HG03045 (cell line): Measurements from ENCODE around the gene PI4KB.
A peak's percentile ranks its signal among the peaks of the same experiment; 100 is the strongest.

ENCODE experiments used
- ATAC-seq: cut with Tn5 transposase; IDR thresholded peaks from one replicate; pipeline ENCODE4 v1.9.1; 2021; ENCODE audit warnings: mild to moderate bottlenecking, moderate library complexity; ENCODE audit not compliant: unreplicated experiment

Gene PI4KB

DNA sequence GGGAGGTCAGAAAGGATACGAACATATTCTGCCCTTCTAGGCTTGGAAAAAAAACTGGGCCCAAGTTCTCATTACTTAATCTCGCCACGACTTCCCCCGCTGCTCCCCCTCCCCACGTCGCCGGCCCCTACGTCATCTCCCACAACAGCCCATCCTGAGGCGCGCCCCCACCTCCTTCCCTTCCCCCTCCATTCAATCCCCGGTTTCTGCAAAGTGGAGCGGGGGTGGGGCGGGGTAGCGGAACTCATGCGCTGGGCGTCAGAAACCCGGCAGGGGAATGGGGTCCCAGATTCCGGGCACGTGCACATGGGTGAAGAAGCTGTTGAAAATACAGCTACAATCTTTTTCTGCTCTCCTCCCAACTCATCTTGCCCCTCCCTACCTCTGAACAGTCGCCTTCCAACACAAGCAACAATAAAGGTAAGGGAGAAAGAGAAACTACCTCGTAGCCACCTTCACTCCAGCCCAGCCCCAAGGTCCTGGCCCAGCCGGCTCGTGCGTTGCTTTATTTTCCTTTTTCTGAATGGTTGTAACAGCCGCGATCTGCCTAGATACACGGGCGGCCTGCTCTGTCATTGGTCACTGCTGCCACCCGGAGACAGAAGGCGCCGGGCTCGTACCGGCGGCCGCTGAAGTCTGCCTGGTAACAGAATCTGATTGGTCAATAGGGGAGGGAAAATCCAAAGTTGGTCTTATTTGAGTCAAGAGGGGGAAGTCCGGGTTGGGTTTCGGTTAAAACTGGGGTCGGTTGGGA is 19.7 kb upstream of the PI4KB start, which contains the start of gene RFX5:
Gene RFX5 (minus strand): TSS at position 484 of the 754 bp plus-strand sequence. CDS start 932 bp downstream, outside the sequence.
- peak; percentile 97 for ATAC-seq

DNA sequence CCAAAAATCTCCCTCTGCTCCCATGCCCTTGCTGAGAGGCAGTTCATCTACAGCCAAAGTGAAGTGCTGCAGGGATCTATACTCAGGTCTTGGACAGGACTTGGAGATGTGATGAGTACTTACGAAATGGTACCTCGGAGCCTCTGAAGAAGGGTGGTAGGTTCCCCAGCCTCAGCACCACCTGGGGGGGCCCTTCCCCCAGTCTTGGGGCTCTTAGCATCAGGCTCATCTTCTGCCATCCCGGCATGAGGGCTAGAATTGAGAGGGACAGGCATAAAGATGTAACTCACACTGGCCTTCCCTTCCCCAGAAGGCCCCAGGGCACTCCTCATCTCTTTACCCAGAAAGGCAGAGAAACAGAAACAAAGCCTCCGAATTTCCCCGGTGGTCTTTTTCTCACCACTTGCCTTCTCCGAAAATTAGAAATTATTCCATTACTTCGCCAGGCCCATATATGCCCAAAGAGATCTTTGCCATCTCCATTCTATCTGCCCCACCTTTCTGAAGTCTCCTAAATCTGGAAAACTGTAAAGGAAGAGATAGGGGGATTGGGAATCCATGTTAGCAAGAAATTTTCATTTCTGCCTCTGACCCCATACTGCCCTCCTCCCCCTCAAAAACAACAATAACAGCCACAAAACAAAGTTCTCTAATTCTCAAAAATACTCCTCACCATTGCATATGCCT is 19.0 kb upstream of the PI4KB start:
- no peak for ATAC-seq

DNA sequence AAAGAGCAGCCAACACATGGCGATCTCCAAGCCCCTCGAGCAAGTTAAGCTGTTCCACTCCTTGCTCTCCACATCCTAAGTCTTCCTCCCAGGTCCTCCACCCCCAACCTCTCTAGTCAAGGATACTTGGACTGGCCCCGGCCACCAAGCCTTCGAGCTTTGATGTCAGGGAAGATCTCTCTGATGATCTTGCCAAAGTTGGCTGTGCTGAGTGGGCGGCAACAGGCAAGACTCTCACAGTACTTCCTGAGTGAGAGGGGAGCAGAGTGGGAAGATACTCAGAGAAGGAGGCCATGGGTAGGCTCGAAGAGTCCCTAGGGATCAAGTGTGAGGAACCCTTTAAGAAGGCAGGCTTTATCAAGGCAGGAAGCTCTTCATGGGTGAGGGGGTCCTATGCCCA is 17.1 kb upstream of the PI4KB start:
- ATAC-seq = no peak

DNA sequence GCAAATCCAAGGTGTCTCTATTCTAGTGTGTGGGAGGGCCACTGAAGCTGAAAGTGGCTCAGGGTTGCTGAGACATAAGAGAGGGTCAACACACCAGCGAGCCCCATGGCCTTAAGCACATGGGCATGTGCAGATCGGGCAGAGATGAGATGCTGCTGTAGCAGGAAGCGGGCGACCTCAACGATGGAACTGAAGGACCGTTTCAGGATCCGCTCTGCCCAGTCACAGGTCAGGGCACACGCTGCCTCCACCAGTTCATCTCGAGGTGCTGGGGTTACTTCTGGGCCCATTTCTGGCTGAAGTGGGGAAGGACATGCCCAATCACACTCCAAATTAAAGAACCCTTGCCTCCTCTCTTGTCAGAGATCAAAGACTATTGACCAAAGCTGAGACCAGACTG is 16.4 kb upstream of the PI4KB start:
- ATAC-seq = no peak

DNA sequence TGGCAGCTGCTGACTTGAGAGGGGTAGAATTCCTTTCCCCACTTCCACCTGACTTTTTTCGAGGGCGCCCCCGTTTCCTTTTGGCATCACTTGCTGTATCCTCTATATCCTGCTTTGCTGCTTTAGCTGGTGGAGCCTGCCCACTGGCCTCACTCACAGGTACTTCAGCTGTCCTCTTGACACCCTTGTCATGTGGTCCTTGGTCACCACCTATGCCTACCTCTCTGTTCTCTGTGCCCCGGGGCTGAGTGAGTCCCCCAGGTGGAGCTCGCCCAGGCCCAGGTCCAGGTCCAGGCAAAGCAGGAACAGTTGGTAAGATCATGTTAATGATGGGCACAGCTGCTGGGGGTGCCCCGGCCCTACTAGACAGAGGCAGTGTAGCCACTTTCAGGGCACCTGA is 15.4 kb upstream of the PI4KB start:
- no peak for ATAC-seq

DNA sequence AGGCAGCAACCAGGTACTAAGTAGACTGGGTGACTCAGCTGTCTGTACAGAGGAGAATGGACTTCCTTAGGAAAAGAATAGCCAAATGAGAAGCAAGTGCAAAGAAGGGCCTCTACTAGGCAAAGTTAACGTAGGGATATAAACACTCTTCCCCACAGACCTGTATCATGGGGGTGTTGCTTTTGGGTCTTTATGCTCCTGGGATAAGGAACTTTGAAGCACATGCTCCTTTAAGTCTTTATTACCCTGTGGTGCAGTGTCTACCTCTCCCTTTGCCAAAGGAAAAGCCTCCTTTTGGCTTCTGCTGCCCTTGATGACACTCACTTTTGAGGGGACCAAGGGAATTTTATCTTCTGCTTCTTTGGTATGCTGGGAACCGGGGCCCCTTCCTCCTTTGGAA is 14.8 kb upstream of the PI4KB start:
- ATAC-seq = no peak

DNA sequence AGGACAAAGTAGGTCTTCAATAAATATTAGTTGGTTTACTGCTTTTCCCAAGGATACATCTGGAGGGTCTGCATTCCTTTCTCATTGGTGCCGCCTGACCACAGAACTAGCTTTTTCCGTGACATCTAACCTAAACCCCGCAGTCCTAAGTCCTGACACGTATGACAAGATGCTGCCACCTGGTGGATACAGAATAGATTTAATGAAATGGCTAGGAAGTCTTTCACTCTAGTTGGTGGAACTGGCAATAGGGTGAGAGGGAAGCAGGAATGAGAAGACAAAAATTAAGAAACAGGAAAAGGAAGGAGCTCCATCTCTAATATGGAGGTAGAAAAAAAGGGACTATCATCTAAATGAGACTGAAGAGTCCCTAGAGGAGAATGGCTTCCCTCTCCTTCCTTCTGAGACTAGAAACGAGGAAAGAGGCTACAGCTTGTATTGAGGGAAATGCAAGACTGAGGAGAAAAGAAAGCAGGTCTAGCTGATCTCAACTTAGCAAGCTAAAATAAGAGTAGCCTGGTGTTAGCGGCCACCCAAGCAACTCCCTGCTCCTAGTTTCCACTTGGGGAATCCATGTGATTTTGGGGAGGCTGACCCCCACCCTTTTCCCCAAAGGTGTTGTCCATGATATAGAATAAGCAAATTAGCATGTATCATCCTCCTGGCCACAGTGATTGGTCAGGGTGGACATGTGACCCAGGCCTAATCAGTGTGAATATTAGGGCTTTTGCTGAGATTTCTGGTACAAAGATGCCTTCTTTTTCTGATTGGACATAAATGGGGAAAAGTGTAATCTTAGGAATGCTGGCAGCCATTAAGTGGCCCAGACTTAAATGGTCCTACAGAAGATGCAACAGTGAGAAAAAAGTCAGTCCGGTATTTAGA is 13.9 kb upstream of the PI4KB start:
- no peak for ATAC-seq

DNA sequence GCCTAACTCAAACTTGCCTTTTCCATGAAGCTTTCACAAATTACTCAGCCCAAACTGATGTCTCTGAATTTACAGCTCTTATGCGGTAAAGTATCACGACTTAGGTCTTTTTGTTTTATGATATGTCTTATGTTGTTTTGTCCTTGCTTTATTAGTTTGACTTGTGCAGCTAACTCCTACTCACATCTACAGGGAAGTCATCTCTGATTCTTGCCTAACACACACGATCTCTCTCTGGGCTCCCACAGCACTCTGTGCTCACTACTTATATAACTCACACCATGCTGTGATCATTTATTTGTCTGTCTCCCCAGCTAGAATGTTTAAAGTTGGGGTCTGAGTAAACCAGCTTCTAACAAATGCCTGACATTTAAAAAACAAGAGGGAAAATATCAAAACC is 9.3 kb upstream of the PI4KB start:
- no peak for ATAC-seq

DNA sequence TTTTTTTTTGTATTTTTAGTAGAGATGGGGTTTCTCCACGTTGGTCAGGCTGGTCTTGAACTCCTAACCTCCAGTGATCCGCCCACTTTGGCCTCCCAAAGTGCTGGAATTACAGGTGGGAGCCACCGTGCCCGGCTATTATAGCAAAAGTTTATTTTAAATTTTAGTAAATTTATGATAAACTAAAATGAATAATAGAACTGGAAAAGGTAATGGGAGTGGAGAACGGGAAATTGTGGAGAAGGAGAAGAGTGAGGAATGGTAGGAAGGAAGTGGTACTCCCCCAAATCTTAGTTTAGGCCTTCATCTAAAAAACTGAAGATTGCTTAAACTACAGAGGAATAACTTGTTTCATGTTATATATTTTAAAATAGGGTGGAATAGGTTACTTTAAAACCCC is 7.6 kb upstream of the PI4KB start:
- ATAC-seq = no peak

DNA sequence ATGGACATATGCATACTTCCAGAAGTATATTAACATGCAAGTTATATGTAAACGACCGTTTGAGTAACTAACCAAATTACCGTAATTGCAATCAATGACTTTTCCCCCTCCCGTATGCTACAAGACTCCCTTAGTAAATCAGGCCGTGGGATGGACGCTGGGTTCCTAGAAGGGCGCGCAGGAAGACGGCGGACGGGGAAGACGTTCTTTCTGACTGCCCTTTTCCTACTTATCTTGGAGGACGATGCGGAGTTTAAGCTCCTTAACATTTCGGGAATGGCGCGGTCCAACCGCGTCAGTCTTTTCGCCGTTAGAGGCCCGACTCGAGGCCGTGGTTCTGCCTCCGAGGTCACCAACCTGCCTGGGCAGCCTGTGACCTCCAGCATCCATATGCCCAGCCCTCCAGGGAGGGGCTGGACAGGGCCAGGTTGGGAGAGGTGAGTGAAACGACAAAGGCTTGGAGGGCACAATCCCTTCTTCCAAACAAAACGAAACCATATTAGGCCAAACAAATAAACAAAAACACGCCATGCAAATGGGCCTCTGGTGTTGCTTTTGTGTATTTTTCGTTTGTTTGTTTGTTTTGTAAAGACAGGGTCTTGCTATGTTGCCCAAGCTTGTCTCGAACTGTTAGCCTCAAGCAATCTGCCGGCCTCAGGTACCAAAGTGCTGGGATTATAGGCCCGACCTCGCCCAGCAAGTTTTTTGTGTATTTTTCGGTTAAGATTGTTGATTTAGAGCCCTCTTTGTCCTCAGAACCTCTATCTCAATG is 873 bp upstream of the PI4KB start:
- ATAC-seq = peak; percentile 15

DNA sequence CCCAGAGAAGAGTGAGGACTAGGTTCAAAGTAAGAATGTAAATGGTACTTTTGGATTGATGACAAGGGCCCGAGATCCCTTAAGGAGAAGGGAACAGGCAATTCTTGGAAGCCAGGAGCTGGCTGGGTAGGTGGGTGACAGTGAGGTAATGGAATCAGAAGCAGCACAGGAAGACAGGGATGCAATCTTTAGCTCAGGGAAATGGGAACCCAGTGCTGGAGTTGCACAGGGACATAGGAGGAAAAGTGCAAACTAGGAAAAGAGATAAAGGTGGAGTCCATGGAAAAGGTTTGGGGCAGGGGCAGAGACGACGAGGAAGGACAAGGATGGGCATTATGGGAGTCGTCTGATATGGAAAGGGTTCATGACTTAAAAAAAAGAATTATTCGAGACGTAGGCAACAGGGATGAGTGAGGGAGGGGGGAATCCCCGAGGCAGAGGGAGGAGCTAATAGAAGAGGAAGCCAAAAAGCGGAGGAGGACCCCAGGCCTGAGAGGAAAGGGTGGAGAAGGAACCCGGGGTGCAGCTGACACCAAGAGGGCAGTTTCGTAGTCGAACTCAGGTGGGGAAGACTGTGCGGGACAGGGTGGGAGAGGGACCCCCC is 495 bp downstream of the PI4KB start:
- ATAC-seq = peak; percentile 41

DNA sequence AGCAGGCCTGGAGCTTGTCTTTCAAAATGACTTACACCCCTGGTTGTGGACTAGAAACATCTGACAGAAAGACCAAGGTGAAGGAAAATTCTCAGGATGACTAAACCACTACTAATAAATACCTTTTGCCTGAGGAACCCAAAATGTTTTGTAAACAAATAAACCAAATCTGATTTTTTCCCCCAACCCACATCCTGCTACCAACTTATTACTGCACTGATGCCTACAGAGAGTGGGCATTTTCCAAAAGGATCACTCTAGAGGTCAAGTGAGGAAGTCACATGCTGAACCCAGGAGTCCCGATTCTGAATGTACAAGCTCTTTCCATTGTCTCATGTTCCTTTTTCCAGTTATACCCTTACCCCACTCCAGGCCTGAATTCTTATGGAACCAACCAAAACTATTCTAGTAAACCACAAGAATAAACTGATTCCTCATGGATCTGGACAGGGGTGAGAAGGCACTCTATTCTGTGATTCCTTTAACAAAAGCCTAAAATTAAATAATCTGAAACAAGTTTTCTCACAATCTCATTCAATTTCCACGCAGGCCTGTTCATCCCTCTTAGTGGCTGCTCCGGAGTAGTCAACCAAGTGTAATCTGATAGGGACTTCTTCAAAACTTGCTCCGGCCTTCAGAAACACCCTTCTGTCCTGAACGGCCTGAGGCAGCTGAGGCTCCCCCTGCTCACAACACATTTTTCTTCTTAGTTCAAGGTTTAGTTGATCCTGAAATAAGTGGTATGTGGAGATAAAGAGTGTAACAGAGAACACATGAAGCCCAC is 1.4 kb downstream of the PI4KB start:
- no peak for ATAC-seq

DNA sequence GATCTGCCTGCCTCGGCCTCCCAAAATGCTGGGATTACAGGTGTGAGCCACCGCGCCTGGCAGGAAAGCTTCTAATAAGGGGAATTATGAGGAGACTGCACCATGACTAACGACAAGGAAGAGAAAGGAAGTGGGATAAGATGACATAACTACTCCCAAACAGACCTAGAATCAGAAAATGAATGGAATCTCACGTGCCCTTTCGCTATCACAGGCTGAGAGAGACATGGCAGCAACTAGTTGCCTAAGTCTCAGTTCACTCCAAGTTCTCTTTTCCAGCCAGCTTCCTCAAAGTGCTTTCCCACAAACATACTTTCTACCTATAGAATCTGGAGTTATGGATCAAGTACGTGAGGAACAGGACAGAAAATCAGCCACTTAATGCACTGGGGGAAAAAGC is 2.0 kb downstream of the PI4KB start:
- ATAC-seq = no peak

DNA sequence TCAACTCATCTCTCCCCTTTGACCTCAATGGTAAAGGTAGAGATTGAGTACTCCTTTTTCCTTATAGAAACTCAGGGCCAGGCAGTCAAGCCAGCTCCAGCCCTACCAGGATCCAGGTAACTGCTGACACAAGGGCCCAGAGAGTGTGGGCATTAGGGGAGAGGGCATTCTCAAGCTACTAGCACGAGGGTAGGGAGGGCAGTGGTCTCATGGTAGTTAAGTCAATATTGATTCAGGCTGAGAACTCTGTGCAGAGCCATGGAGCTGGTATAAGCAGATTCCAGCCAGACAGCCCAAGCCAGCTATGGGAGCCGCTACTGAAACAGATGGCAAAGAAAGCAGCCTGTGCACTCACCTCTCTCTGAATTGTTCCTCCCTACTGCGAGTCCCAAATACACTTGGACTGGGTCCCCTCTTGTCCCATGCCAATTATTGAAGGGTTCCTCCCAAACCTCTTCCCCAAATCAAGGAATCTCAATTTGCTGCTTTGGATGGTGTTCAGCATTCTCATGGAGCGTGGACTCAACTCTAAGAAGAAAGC is 2.8 kb downstream of the PI4KB start:
- ATAC-seq = no peak

DNA sequence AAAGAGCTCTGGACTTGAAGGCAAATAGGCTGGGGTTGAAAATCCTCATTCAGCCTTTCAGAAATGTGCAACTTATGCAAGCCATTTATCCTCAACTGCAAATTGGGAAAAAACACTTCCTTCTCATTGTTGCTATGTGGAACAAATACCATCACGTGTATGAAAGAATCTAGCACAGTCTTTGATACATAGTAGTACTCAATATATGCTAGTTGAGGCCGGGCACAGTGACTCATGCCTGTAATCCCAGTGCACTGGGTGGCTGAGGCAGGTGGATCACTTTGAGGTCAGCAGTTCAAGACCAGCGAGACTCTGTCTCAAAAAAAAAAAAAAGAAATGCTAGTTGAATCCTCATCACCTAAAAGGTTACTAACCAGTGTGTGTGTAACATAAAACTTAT is 8.2 kb downstream of the PI4KB start:
- no peak for ATAC-seq

DNA sequence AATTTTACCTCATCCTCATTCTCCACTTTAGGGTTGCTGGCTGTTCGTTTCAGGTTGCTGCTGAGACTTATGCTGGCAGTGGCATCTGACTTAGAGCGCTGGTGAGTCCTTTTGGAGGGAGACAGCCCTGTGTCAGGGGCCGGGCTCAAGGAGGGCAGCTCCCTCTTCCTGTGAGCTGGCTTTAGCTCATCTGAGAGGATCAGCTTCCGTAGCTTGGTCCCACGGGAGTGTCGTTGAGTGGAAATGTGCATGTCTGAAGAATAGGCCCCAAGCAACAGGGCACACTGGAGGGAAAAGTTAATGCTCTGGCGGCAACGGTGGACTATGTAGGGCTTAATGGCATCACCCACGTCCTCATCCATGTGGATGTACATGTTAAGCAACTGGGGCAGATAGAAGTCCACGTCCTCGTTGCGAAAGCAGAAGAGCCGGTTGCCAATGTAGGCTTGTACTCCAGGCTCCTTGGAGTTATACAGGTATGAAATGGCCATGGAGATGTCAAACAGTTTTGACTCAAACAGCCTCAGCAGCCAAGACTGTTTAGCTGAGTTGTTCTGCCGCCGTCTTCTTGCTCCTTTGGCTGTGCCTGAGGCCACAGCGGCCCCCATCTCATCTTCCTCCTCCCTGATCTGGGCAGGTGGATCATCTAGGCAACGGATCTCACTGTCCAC is 11.5 kb downstream of the PI4KB start:
- no peak for ATAC-seq

DNA sequence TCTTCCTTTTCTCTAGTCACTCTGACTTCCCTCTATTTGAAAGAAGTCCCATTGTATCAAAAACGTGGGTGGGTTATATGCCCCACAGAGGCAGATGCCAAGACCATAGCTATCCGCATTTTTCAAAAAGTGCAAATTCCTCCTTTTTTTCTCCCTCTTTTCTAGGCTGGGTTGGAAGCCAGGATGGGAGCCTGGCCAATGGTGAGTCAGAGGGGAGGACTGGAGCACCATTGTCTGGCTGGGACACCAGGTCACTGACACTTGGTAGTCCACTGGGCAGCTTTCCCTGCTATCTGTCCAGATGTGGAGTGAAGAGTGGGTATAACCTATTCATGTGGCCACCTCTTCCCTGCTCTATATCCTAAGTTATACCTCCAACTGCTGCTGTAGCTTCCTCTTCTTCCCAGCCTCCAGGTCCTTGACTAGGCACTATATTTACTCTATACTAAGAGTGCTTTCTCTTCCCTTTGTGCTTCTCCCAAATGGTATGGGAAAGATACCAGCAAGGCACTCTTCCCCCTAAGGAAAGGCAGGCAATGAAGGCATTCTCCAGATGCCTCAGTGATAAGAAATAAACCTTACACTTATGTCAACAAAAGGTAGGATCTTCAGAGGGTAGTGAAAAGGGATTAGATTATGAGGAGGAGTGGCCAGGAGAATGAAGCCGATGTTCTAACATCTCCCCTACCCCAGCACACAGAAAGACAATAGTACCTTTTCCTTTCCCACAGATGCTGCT is 12.9 kb downstream of the PI4KB start:
- no peak for ATAC-seq

DNA sequence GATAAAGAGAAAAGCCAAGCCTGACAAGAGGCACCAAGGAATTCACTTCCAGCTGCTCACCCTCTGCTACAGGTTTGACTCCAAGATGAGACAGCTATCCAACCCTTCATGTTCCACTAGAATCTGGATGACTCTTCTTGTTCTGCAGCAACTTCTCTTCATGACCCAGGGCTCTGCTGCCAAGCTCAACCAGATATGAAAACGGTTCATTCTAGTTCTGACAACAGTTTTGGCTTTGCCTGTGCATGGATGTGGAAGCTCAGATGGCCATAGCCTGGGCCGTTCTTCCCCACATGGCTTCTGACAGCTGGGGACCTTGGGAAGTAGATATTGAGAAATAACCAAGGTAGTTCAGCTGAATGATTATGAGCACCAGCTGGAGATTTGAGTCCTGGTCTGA is 13.7 kb downstream of the PI4KB start:
- no peak for ATAC-seq
